Panc1 (cell line): ENCODE measurements around the gene SFN.

Experiments
- CTCF ChIP-seq: fragments of 450-650 bp; IDR thresholded peaks from 2 replicates; pipeline ENCODE4 v1.5.1; 2017; ENCODE audit warnings: mild to moderate bottlenecking
- POLR2AphosphoS5 ChIP-seq: IDR thresholded peaks from 2 replicates; pipeline ENCODE4 v1.6.1; 2012; ENCODE audit warnings: mild to moderate bottlenecking, low read depth, low read length, moderate library complexity
- SIN3A ChIP-seq: IDR thresholded peaks from 2 replicates; pipeline ENCODE4 v1.6.1; 2012; ENCODE audit warnings: low read depth, mild to moderate bottlenecking, low read length, moderate library complexity, borderline replicate concordance; ENCODE audit not compliant: insufficient read depth

DNA sequence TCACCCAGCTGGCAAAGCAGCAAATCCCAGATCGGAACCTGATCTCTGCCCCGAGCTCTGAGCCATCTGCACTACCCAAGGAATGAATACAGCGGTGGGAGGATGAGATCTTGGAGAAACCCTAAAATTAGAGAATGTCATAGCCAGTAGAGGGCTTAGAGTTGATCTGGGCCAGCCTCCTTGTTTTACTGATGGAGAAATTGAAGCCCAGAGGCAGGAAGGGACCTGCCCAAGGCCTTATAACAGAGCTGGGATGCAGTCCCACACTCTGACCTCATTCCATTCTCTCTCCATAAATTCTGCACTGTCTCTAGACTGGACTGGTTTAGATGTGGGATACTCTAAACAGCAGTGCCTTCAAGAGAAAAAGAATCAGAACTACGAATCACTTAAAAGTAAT is 4.8 kb upstream of the SFN start:
- TF ChIP-seq CTCF: no peak
- TF ChIP-seq SIN3A: no peak
- no peak for TF ChIP-seq POLR2AphosphoS5
